SK-N-SH (cell line): Measurements from ENCODE around the gene AGMO. TPM values are rescaled to one million over a fixed set of nuclear protein-coding genes. Genes with fewer than 3 reads are reported as not detected.

Experiments used
- CTCF ChIA-PET: fragments of 300-600, 350-600 bp; formaldehyde crosslinking; extraction: SDS; loops from one replicate; lab custom pipeline; 2021; lab: Yijun Ruan, JAX
- POLR2A ChIA-PET: fragments of 350-600 bp; sonication (Branson Sonifier 250); formaldehyde crosslinking; extraction: SDS; loops from one replicate; lab custom pipeline; 2020; ENCODE audit warnings: antibody characterized with exemption, inconsistent platforms; lab: Yijun Ruan, JAX
- DNase-seq: peaks from one replicate; pipeline ENCODE4 v3.0.0; 2012
- H2AFZ ChIP-seq: fragments of 200-600 bp; sonication (generic); 2 replicates; pipeline ENCODE4 v1.8.1; 2016; ENCODE audit warnings: antibody characterized with exemption, mild to moderate bottlenecking, low read depth
- H3F3A ChIP-seq: fragments of 200-600 bp; sonication (generic); replicated peaks from 2 replicates; pipeline ENCODE3; 2016; ENCODE audit warnings: antibody characterized with exemption, mild to moderate bottlenecking; ENCODE audit not compliant: insufficient read depth
- H3K27ac ChIP-seq, 2 experiments: fragments of 200-500 bp in 1 of 2; fragments of 200-600 bp in 1 of 2; sonication (Bioruptor generic) in 1 of 2; sonication (generic), shearing (Covaris generic) in 1 of 2; 2 replicates each; pipeline versions ENCODE4 v1.5.1 to v1.6.1; 2014 to 2016; ENCODE audit warnings: low read depth in 2 of 2, inconsistent platforms in 1 of 2, low read length in 1 of 2, mild to moderate bottlenecking in 1 of 2, mixed read lengths in 1 of 2
- H3K27me3 ChIP-seq: fragments of 200-600 bp; sonication (generic), shearing (Covaris generic); 2 replicates; pipeline ENCODE4 v1.6.1; 2016; ENCODE audit warnings: mixed run types; ENCODE audit not compliant: insufficient read depth
- H3K36me3 ChIP-seq, 2 experiments: fragments of 200-500 bp in 1 of 2; fragments of 200-600 bp in 1 of 2; sonication (Bioruptor generic) in 1 of 2; sonication (generic) in 1 of 2; replicated peaks in 1 of 2; 2 replicates each; pipeline versions ENCODE3 to v1.5.1; 2014 to 2016; ENCODE audit warnings: low read length in 1 of 2, mild to moderate bottlenecking in 1 of 2; ENCODE audit not compliant: insufficient read depth in 2 of 2, control insufficient read depth in 1 of 2
- H3K4me1 ChIP-seq, 2 experiments: fragments of 200-500 bp in 1 of 2; fragments of 200-600 bp in 1 of 2; sonication (Bioruptor generic) in 1 of 2; sonication (generic), shearing (Covaris generic) in 1 of 2; 2 replicates each; pipeline versions ENCODE4 v1.5.1 to v1.6.1; 2014 to 2016; ENCODE audit warnings: low read depth in 1 of 2, low read length in 1 of 2, mixed run types in 1 of 2; ENCODE audit not compliant: insufficient read depth in 2 of 2, control insufficient read depth in 1 of 2
- H3K4me2 ChIP-seq: fragments of 200-600 bp; sonication (generic), shearing (Covaris generic); 2 replicates; pipeline ENCODE4 v1.6.1; 2017; ENCODE audit warnings: mixed run types
- H3K4me3 ChIP-seq, 2 experiments: fragments of 200-500 bp in 1 of 2; fragments of 200-600 bp in 1 of 2; sonication (Bioruptor generic) in 1 of 2; sonication (generic), shearing (Covaris generic) in 1 of 2; 2 replicates each; pipeline versions ENCODE4 v1.5.1 to v1.8.1; 2014 to 2016; ENCODE audit warnings: low read depth in 2 of 2, inconsistent platforms in 1 of 2, low read length in 1 of 2, mild to moderate bottlenecking in 1 of 2, mixed read lengths in 1 of 2, moderate library complexity in 1 of 2
- H3K79me2 ChIP-seq: fragments of 200-600 bp; sonication (generic); 2 replicates; pipeline ENCODE4 v1.8.1; 2017; ENCODE audit warnings: mild to moderate bottlenecking; ENCODE audit not compliant: insufficient read depth
- H3K9ac ChIP-seq: fragments of 200-600 bp; sonication (generic); 2 replicates; pipeline ENCODE4 v1.6.1; 2017; ENCODE audit warnings: mixed run types
- H3K9me2 ChIP-seq: fragments of 200-600 bp; sonication (generic); 2 replicates; pipeline ENCODE4 v1.6.1; 2017; ENCODE audit warnings: mixed run types
- H3K9me3 ChIP-seq: fragments of 200-600 bp; sonication (generic); 2 replicates; pipeline ENCODE4 v1.6.1; 2017; ENCODE audit warnings: mixed run types, mild to moderate bottlenecking, moderate library complexity
- H4K20me1 ChIP-seq: fragments of 200-600 bp; sonication (generic); 2 replicates; pipeline ENCODE4 v1.6.1; 2017; ENCODE audit warnings: mild to moderate bottlenecking, mixed run types; ENCODE audit not compliant: insufficient read depth
- CHD2 ChIP-seq: fragments of 150-350 bp; IDR thresholded peaks from 2 replicates; pipeline ENCODE4 v1.6.1; 2018; ENCODE audit warnings: low read length; ENCODE audit not compliant: partially characterized antibody
- EP300 ChIP-seq, 2 experiments: IDR thresholded peaks; 2 replicates each; pipeline versions ENCODE4 v1.4.0 to v1.6.1; 2012; ENCODE audit warnings: borderline replicate concordance in 1 of 2, low read depth in 1 of 2, low read length in 1 of 2
- FOXJ3 ChIP-seq: sonication (generic); formaldehyde crosslinking; IDR thresholded peaks from 2 replicates; pipeline ENCODE4 v1.5.1; 2020; ENCODE audit warnings: mild to moderate bottlenecking, missing genetic modification reagents
- FOXM1 ChIP-seq: IDR thresholded peaks from 2 replicates; pipeline ENCODE4 v1.4.0; 2012; ENCODE audit warnings: low read depth, mild to moderate bottlenecking
- JUND ChIP-seq: IDR thresholded peaks from 2 replicates; pipeline ENCODE4 v1.4.0; 2012
- MAX ChIP-seq: IDR thresholded peaks from 2 replicates; pipeline ENCODE4 v1.4.0; 2012; ENCODE audit warnings: low read depth
- MXI1 ChIP-seq: IDR thresholded peaks from 2 replicates; pipeline ENCODE4 v1.6.1; 2012; ENCODE audit warnings: mild to moderate bottlenecking, low read depth, low read length, improper control_type of control experiment
- PBX3 ChIP-seq: IDR thresholded peaks from 2 replicates; pipeline ENCODE4; 2012
- RCOR1 ChIP-seq: fragments of 150-350 bp; IDR thresholded peaks from 2 replicates; pipeline ENCODE4 v1.6.1; 2017; ENCODE audit warnings: antibody characterized with exemption, low read length
- REST ChIP-seq: IDR thresholded peaks from 2 replicates; pipeline ENCODE4 v1.6.1; 2012; ENCODE audit warnings: mild to moderate bottlenecking, low read depth, low read length, moderate library complexity
- RFX5 ChIP-seq: IDR thresholded peaks from 2 replicates; pipeline ENCODE4 v1.6.1; 2012; ENCODE audit warnings: mild to moderate bottlenecking, improper control_type of control experiment, low read length
- RXRA ChIP-seq: IDR thresholded peaks from 2 replicates; pipeline ENCODE4 v1.4.0; 2012; ENCODE audit warnings: low read depth, mild to moderate bottlenecking, borderline replicate concordance
- SMC3 ChIP-seq: IDR thresholded peaks from 2 replicates; pipeline ENCODE4 v1.6.1; 2012; ENCODE audit warnings: low read depth, low read length, improper control_type of control experiment
- TAF1 ChIP-seq: IDR thresholded peaks from 2 replicates; pipeline ENCODE4 v1.6.1; 2012; ENCODE audit warnings: low read depth, mild to moderate bottlenecking, low read length, moderate library complexity, borderline replicate concordance
- TCF12 ChIP-seq: IDR thresholded peaks from 2 replicates; pipeline ENCODE4 v1.4.0; 2012
- TEAD4 ChIP-seq: IDR thresholded peaks from 2 replicates; pipeline ENCODE4 v1.4.0; 2012; ENCODE audit warnings: mild to moderate bottlenecking, borderline replicate concordance; ENCODE audit not compliant: insufficient read depth
- USF1 ChIP-seq: IDR thresholded peaks from 2 replicates; pipeline ENCODE4 v1.4.0; 2012; ENCODE audit warnings: low read depth, borderline replicate concordance
- USF2 ChIP-seq: fragments of 150-350 bp; IDR thresholded peaks from 2 replicates; pipeline ENCODE4 v1.6.1; 2017; ENCODE audit warnings: antibody characterized with exemption, low read length, low read depth, borderline replicate concordance
- WGBS: methylation state at CpG from one replicate; pipeline ENCODE4 v1.1.6; 2017; ENCODE audit warnings: low lambda C conversion rate; 5-methylcytosine and 5-hydroxymethylcytosine counted together
- polyA plus RNA-seq, 3 experiments: library from polyadenylated mRNA; depleted of rRNA; stranded (reverse); fragments of >200 nt; gene quantifications; 2 replicates each; pipeline ENCODE4 v1.2.3, GENCODE V29; 2012
- TF ChIP-seq, protein P1 (sequence below): fragments of 200-600 bp; sonication (generic); IDR thresholded peaks from 2 replicates; pipeline ENCODE4 v1.6.1; 2017; ENCODE audit warnings: antibody characterized with exemption, mild to moderate bottlenecking, moderate library complexity

AGMO gene
- polyA plus RNA-seq, 1 of the 3 experiments (the other 2 are of a cell fraction): 0.05 TPM

GRCh38 chr7:15485998-15486397, 75.8 kb downstream of the AGMO start:
- CTCF ChIA-PET: interaction anchor here (0.6 to 0.9 kb wide), 3 partner anchors 12 to 49 kb away, joined by 3 to 4 read pairs (median 3); no protein-coding TSS in a partner anchor

More at GRCh38 chr7:15485998-15486397, 75.8 kb downstream of the AGMO start:
- no peak overlapping the region for H3K9ac ChIP-seq
- no peaks in the 10 kb centered on the region for H3K4me1 ChIP-seq
- H3F3A ChIP-seq: no peaks in the 10 kb centered on the region
- WGBS: 33% methylated on average over 5 of the region's 5 CpGs
- no peaks in the 10 kb centered on the region for H3K79me2 ChIP-seq
- no peak overlapping the region for H3K4me3 ChIP-seq
- H3K9me3 ChIP-seq: no peaks in the 10 kb centered on the region; the same call in 1 of the 2 replicates
- H3K9me2 ChIP-seq: no peaks in the 10 kb centered on the region; the same call in 1 of the 2 replicates
- POLR2A ChIA-PET: no interaction called here
- H4K20me1 ChIP-seq: no peaks in the 10 kb centered on the region
- TF ChIP-seq FOXJ3 (CRISPR knock-in tag) (no peak), TAF1 (no peak), RCOR1 (no peak), REST (no peak), TCF12 (no peak), RFX5 (no peak), TEAD4 (no peak), USF2 (no peak), MXI1 (no peak), EP300 (IDR thresholded peaks at IDR 0.05; ENCODE audit: borderline replicate concordance in 1 of 2, low read depth in 1 of 2, low read length in 1 of 2) (no peak), FOXM1 (no peak), CHD2 (no peak), SMC3 (no peak), USF1 (no peak), JUND (no peak), MAX (no peak), RXRA (no peak), PBX3 (no peak)
- TF ChIP-seq, protein P1, sequence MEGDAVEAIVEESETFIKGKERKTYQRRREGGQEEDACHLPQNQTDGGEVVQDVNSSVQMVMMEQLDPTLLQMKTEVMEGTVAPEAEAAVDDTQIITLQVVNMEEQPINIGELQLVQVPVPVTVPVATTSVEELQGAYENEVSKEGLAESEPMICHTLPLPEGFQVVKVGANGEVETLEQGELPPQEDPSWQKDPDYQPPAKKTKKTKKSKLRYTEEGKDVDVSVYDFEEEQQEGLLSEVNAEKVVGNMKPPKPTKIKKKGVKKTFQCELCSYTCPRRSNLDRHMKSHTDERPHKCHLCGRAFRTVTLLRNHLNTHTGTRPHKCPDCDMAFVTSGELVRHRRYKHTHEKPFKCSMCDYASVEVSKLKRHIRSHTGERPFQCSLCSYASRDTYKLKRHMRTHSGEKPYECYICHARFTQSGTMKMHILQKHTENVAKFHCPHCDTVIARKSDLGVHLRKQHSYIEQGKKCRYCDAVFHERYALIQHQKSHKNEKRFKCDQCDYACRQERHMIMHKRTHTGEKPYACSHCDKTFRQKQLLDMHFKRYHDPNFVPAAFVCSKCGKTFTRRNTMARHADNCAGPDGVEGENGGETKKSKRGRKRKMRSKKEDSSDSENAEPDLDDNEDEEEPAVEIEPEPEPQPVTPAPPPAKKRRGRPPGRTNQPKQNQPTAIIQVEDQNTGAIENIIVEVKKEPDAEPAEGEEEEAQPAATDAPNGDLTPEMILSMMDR: no peak
- no peaks in the 10 kb centered on the region for H3K36me3 ChIP-seq
- no peak for DNase-seq
- no peaks in the 10 kb centered on the region; the same call in 1 of the 2 replicates for H3K27me3 ChIP-seq
- no peak overlapping the region for H3K27ac ChIP-seq
- H2AFZ ChIP-seq: no peak overlapping the region
- H3K4me2 ChIP-seq: no peak overlapping the region
